Measurements from ENCODE around the gene POU4F3. TPM values are rescaled to one million over a fixed set of nuclear protein-coding genes. Genes with fewer than 3 reads are reported as not detected.

The POU4F3 gene
- total RNA-seq, 1 donor from 2014 or later = not detected

GRCh38 chr5:146310540-146310939 lies 28.1 kb upstream of the POU4F3 start:
- Histone ChIP-seq H3K9me3 (ENCODE audit: control insufficient read depth in 3 of 3, low read length in 3 of 3) (no peaks in the 10 kb centered on the region), H3K9ac (ENCODE audit: low read depth in 1 of 3, low read length in 3 of 3) (no peak overlapping the region), H3K4me1 (ENCODE audit: control insufficient read depth in 3 of 3, insufficient read depth in 3 of 3, low read length in 3 of 3) (peaks cover 0 to 6% (median 0%) of the 10 kb centered on the region in 3 donors), H3K27me3 (ENCODE audit: control insufficient read depth in 3 of 3, insufficient read depth in 3 of 3, low read length in 3 of 3) (peaks cover 0 to 3% (median 0%) of the 10 kb centered on the region in 3 donors), H3K4me3 (ENCODE audit: low read length in 3 of 3) (no peak overlapping the region), H3K36me3 (ENCODE audit: control insufficient read depth in 3 of 3, insufficient read depth in 3 of 3, low read length in 3 of 3) (no peaks in the 10 kb centered on the region), H3K27ac (ENCODE audit: low read depth, low read length) (no peak overlapping the region)

DNA sequence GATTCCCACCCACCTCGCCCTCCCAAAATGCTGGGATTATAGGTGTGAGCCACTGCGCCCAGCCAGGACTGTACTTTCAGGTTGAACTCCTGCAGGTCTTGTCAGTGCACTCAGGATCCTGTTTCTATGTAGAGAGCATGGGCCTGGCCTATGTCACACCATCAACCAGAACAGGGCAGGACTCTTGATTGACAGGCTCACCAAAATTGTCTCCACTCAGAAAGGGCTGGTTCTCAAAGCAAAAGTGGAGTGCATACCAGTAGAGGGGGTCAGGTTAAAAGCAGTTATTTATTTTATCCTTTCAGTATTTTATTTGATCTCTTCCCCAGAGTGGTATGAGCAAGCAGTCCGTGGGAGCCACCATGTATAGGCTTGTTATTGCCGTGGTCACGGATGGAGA lies 27.4 kb upstream of the POU4F3 start:
- Histone ChIP-seq H3K4me1 (ENCODE audit: control insufficient read depth in 3 of 3, insufficient read depth in 3 of 3, low read length in 3 of 3) (peaks cover 0 to 6% (median 0%) of the 10 kb centered on the region in 3 donors), H3K27ac (ENCODE audit: low read depth, low read length) (no peak overlapping the region), H3K36me3 (ENCODE audit: control insufficient read depth in 3 of 3, insufficient read depth in 3 of 3, low read length in 3 of 3) (no peaks in the 10 kb centered on the region)

DNA sequence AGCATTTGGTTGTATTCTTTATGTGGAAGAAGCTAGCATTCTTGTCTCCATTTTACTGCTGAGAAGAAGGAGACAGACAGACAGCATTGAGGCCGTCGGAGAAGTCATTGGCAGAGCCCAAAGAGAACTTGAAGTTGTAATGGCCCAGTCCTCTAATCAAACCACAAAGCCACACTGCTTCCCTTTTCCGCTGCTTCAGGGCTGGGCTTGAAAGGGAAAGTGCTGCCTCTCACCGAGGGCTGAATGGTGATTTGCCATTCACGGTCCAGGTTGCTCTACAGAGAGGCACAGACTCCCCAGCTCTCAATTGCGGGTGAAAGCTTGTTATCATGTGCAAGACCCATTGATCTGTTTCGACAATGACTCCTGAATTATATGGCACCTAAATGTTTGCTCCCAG lies 25.6 kb upstream of the POU4F3 start:
- Histone ChIP-seq H3K9me3 (ENCODE audit: control insufficient read depth in 3 of 3, low read length in 3 of 3) (no peaks in the 10 kb centered on the region), H3K4me3 (ENCODE audit: low read length in 3 of 3) (no peak overlapping the region), H3K4me1 (ENCODE audit: control insufficient read depth in 3 of 3, insufficient read depth in 3 of 3, low read length in 3 of 3) (peaks cover 0 to 2% (median 0%) of the 10 kb centered on the region in 3 donors), H3K9ac (ENCODE audit: low read depth in 1 of 3, low read length in 3 of 3) (no peak overlapping the region), H3K27ac (ENCODE audit: low read depth, low read length) (no peak overlapping the region), H3K27me3 (ENCODE audit: control insufficient read depth in 3 of 3, insufficient read depth in 3 of 3, low read length in 3 of 3) (peaks cover 0 to 3% (median 3%) of the 10 kb centered on the region in 3 donors), H3K36me3 (ENCODE audit: control insufficient read depth in 3 of 3, insufficient read depth in 3 of 3, low read length in 3 of 3) (no peaks in the 10 kb centered on the region)

More for the DNA sequence above, 27.4 kb upstream of the POU4F3 start:
- Histone ChIP-seq H3K9me3 (ENCODE audit: control insufficient read depth in 3 of 3, low read length in 3 of 3) (no peaks in the 10 kb centered on the region), H3K9ac (ENCODE audit: low read depth in 1 of 3, low read length in 3 of 3) (no peak overlapping the region), H3K27me3 (ENCODE audit: control insufficient read depth in 3 of 3, insufficient read depth in 3 of 3, low read length in 3 of 3) (peaks cover 0 to 3% (median 2%) of the 10 kb centered on the region in 3 donors), H3K4me3 (ENCODE audit: low read length in 3 of 3) (no peak overlapping the region)

GRCh38 chr5:146321571-146321970 lies 17.1 kb upstream of the POU4F3 start:
- no peak overlapping the region for H3K9ac ChIP-seq (ENCODE audit: low read depth in 1 of 3, low read length in 3 of 3)
- H3K9me3 ChIP-seq (ENCODE audit: control insufficient read depth in 3 of 3, low read length in 3 of 3) = no peaks in the 10 kb centered on the region
- no peak overlapping the region for H3K4me3 ChIP-seq (ENCODE audit: low read length in 3 of 3)
- no peaks in the 10 kb centered on the region for H3K27me3 ChIP-seq (ENCODE audit: control insufficient read depth in 3 of 3, insufficient read depth in 3 of 3, low read length in 3 of 3)
- H3K27ac ChIP-seq (ENCODE audit: low read depth, low read length) = no peak overlapping the region
- no peaks in the 10 kb centered on the region for H3K36me3 ChIP-seq (ENCODE audit: control insufficient read depth in 3 of 3, insufficient read depth in 3 of 3, low read length in 3 of 3)
- no peaks in the 10 kb centered on the region for H3K4me1 ChIP-seq (ENCODE audit: control insufficient read depth in 3 of 3, insufficient read depth in 3 of 3, low read length in 3 of 3)

DNA sequence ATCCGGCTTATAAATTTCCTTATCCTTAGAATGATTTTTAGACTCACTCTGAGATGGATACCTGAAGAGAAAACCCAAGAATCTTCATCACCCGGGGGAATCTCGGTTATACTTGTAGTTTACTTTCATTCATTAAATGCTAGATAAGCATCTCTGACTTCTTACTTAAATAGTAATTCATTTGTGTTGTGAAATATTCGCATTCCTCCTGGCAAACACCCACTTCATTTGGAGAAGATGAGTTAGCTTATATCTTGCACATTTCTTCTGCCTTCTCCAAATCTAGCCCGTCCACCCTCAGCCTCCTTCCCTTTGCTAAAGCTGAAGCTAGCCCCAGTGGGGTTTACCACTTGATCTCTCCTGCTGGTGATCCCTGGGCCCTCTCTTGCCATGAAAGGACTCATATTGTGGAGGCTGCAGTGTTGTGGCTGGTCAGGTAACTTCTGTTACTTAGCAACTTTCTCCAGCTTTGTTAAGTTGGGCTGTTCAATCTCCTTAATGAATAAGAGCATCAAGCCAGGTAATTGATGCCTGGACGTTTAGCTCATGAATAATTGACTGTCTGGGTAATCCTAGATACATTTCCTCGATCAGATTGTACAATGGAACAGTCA lies 11.3 kb upstream of the POU4F3 start:
- H3K9me3 ChIP-seq (ENCODE audit: control insufficient read depth in 3 of 3, low read length in 3 of 3) = no peaks in the 10 kb centered on the region
- H3K27me3 ChIP-seq (ENCODE audit: control insufficient read depth in 3 of 3, insufficient read depth in 3 of 3, low read length in 3 of 3) = peaks cover 9 to 11% (median 10%) of the 10 kb centered on the region in 3 donors
- H3K4me1 ChIP-seq (ENCODE audit: control insufficient read depth in 3 of 3, insufficient read depth in 3 of 3, low read length in 3 of 3) = no peaks in the 10 kb centered on the region
- H3K36me3 ChIP-seq (ENCODE audit: control insufficient read depth in 3 of 3, insufficient read depth in 3 of 3, low read length in 3 of 3) = no peaks in the 10 kb centered on the region
- H3K9ac ChIP-seq (ENCODE audit: low read depth in 1 of 3, low read length in 3 of 3) = no peak overlapping the region
- no peak overlapping the region for H3K4me3 ChIP-seq (ENCODE audit: low read length in 3 of 3)
- H3K27ac ChIP-seq (ENCODE audit: low read depth, low read length) = no peak overlapping the region

DNA sequence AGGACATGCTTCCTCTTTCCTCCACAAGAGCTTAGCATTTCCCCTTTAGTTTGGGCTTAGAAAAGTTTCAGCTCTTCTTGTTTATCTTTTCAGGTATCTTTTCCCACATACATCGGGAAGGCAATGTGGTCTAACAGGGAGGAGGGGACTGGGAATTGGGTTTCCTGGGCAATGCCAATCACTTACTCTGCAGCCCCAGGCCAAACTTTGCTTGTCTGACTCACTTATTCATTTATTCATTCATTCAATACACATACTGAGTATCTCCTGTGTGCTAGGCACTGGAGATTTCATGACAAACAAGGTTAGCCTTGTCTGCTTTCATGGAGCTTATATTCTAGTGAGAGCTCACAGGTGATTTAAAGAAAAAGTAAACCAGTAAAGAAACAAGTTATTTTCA lies 10.7 kb upstream of the POU4F3 start:
- Histone ChIP-seq H3K36me3 (ENCODE audit: control insufficient read depth in 3 of 3, insufficient read depth in 3 of 3, low read length in 3 of 3) (no peaks in the 10 kb centered on the region), H3K9ac (ENCODE audit: low read depth in 1 of 3, low read length in 3 of 3) (no peak overlapping the region), H3K4me3 (ENCODE audit: low read length in 3 of 3) (no peak overlapping the region), H3K27me3 (ENCODE audit: control insufficient read depth in 3 of 3, insufficient read depth in 3 of 3, low read length in 3 of 3) (peaks cover 12 to 17% (median 16%) of the 10 kb centered on the region in 3 donors), H3K9me3 (ENCODE audit: control insufficient read depth in 3 of 3, low read length in 3 of 3) (no peaks in the 10 kb centered on the region), H3K27ac (ENCODE audit: low read depth, low read length) (no peak overlapping the region), H3K4me1 (ENCODE audit: control insufficient read depth in 3 of 3, insufficient read depth in 3 of 3, low read length in 3 of 3) (no peaks in the 10 kb centered on the region)

DNA sequence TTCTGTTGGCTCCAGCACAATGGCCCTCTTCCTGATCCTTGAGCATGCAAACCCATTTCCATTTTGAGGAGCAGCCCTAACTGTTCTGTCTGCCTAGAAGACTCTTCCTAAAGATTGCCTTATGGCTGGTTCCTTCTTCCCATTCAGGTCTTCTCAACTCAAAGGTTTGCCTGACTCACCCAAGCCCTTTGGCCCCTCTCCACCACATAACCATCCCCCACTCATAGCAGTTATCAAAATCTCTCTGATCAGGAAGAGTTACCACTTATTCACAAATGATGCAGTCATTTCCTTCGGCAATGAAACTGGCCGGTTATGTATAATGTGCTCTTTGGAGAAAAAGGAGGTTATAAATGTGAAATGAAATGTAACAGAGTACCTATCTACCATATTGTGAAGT lies 8.9 kb upstream of the POU4F3 start:
- Histone ChIP-seq H3K36me3 (ENCODE audit: control insufficient read depth in 3 of 3, insufficient read depth in 3 of 3, low read length in 3 of 3) (no peaks in the 10 kb centered on the region), H3K4me1 (ENCODE audit: control insufficient read depth in 3 of 3, insufficient read depth in 3 of 3, low read length in 3 of 3) (no peaks in the 10 kb centered on the region), H3K27ac (ENCODE audit: low read depth, low read length) (no peak overlapping the region), H3K4me3 (ENCODE audit: low read length in 3 of 3) (no peak overlapping the region), H3K9me3 (ENCODE audit: control insufficient read depth in 3 of 3, low read length in 3 of 3) (no peaks in the 10 kb centered on the region), H3K9ac (ENCODE audit: low read depth in 1 of 3, low read length in 3 of 3) (no peak overlapping the region), H3K27me3 (ENCODE audit: control insufficient read depth in 3 of 3, insufficient read depth in 3 of 3, low read length in 3 of 3) (peaks cover 26 to 32% (median 31%) of the 10 kb centered on the region in 3 donors)

DNA sequence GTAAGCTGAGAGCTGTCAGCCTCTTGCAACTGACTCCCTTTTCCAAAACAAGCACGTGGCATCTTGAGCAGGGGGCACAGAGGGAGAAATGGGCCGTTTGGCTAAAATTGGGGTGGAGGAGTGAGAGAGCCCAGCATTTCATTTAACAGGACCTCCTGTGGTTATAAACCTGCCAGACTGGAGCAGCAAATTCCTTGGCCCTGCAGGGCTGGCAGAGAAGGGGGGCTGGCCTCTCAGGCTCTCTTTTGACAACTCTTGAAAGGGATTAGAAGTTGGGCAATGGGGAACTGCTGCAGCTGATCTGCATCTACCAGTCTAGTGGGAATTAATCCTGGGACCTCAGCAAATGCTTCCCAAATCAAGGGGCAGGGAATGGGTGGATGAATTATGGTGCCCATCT lies 7.2 kb upstream of the POU4F3 start:
- no peak overlapping the region for H3K4me3 ChIP-seq (ENCODE audit: low read length in 3 of 3)
- no peaks in the 10 kb centered on the region for H3K4me1 ChIP-seq (ENCODE audit: control insufficient read depth in 3 of 3, insufficient read depth in 3 of 3, low read length in 3 of 3)
- no peak overlapping the region for H3K27ac ChIP-seq (ENCODE audit: low read depth, low read length)
- no peaks in the 10 kb centered on the region for H3K36me3 ChIP-seq (ENCODE audit: control insufficient read depth in 3 of 3, insufficient read depth in 3 of 3, low read length in 3 of 3)
- no peak overlapping the region for H3K9ac ChIP-seq (ENCODE audit: low read depth in 1 of 3, low read length in 3 of 3)
- peaks cover 39 to 47% (median 41%) of the 10 kb centered on the region in 3 donors for H3K27me3 ChIP-seq (ENCODE audit: control insufficient read depth in 3 of 3, insufficient read depth in 3 of 3, low read length in 3 of 3)
- H3K9me3 ChIP-seq (ENCODE audit: control insufficient read depth in 3 of 3, low read length in 3 of 3) = no peaks in the 10 kb centered on the region

DNA sequence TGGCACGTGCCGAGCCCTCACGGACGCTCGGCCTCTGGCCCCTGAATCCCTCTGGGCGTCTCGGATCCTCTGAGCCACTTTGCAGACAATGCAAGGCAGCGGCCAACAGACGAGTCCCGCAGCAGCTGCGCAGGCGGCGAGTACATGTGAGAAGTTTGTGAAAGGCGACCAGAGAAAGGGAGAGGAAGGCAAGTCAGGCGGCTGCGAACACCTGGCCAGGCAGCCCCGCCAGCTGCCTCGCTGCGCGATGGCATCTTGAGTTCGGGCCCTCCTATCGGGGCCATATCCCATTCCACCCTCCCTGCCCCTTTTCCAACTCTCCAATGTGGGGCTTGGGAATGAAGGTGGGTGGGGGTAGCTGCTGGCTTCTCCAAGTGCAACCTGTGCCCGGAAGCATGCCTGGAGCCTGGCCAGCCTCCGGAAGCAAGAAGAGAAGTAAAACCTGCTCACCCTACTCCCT lies 4.5 kb upstream of the POU4F3 start:
- Histone ChIP-seq H3K27ac (ENCODE audit: low read depth, low read length) (no peak overlapping the region), H3K27me3 (ENCODE audit: control insufficient read depth in 3 of 3, insufficient read depth in 3 of 3, low read length in 3 of 3) (peaks cover 66 to 73% (median 68%) of the 10 kb centered on the region in 3 donors), H3K4me1 (ENCODE audit: control insufficient read depth in 3 of 3, insufficient read depth in 3 of 3, low read length in 3 of 3) (peaks cover 0 to 4% (median 3%) of the 10 kb centered on the region in 3 donors), H3K4me3 (ENCODE audit: low read length in 3 of 3) (no peak overlapping the region), H3K36me3 (ENCODE audit: control insufficient read depth in 3 of 3, insufficient read depth in 3 of 3, low read length in 3 of 3) (no peaks in the 10 kb centered on the region), H3K9ac (ENCODE audit: low read depth in 1 of 3, low read length in 3 of 3) (no peak overlapping the region), H3K9me3 (ENCODE audit: control insufficient read depth in 3 of 3, low read length in 3 of 3) (no peaks in the 10 kb centered on the region)

- peaks cover 83 to 88% (median 84%) of the 10 kb centered on the region in 3 donors for H3K27me3 ChIP-seq (ENCODE audit: control insufficient read depth in 3 of 3, insufficient read depth in 3 of 3, low read length in 3 of 3)
These were observed 2.4 kb upstream of the POU4F3 start for GRCh38 chr5:146336197-146336596.

More at GRCh38 chr5:146336197-146336596, 2.4 kb upstream of the POU4F3 start:
- no peaks in the 10 kb centered on the region for H3K36me3 ChIP-seq (ENCODE audit: control insufficient read depth in 3 of 3, insufficient read depth in 3 of 3, low read length in 3 of 3)
- H3K9me3 ChIP-seq (ENCODE audit: control insufficient read depth in 3 of 3, low read length in 3 of 3) = no peaks in the 10 kb centered on the region
- no peak overlapping the region for H3K27ac ChIP-seq (ENCODE audit: low read depth, low read length)
- peaks cover 4 to 12% (median 8%) of the 10 kb centered on the region in 3 donors for H3K4me1 ChIP-seq (ENCODE audit: control insufficient read depth in 3 of 3, insufficient read depth in 3 of 3, low read length in 3 of 3)
- H3K9ac ChIP-seq (ENCODE audit: low read depth in 1 of 3, low read length in 3 of 3) = no peak overlapping the region
- no peak overlapping the region for H3K4me3 ChIP-seq (ENCODE audit: low read length in 3 of 3)
